H1 (cell line): ENCODE measurements around the gene LMNTD2. TPM values are rescaled to one million over a fixed set of nuclear protein-coding genes. Genes with fewer than 3 reads are reported as not detected.

Experiments used
- CTBP2 ChIP-seq: IDR thresholded peaks from 2 replicates; pipeline ENCODE4 v1.7.0; 2011; ENCODE audit warnings: borderline replicate concordance, mild to moderate bottlenecking, moderate library complexity, mixed read lengths, low read length; ENCODE audit not compliant: insufficient read depth, insufficient read length
- CTCF ChIP-seq, 3 experiments: IDR thresholded peaks; 1 replicate in 2 of 3; 2 replicates in 1 of 3; pipeline versions ENCODE4 v1.5.1 to v1.6.1; 2011; ENCODE audit warnings: low read length in 3 of 3, mild to moderate bottlenecking in 3 of 3, inconsistent platforms in 2 of 3, low read depth in 1 of 3, moderate library complexity in 1 of 3; ENCODE audit not compliant: insufficient read depth in 1 of 3; ENCODE audit errors: control extremely low read depth in 1 of 3
- E2F6 ChIP-seq: IDR thresholded peaks from 2 replicates; pipeline ENCODE4 v1.6.1; 2012; ENCODE audit warnings: inconsistent platforms
- FOSL1 ChIP-seq: IDR thresholded peaks from 2 replicates; pipeline ENCODE4 v1.6.1; 2011; ENCODE audit warnings: mild to moderate bottlenecking, low read depth, low read length, moderate library complexity; ENCODE audit not compliant: insufficient read depth
- GTF2F1 ChIP-seq: IDR thresholded peaks from 2 replicates; pipeline ENCODE4 v1.6.1; 2012; ENCODE audit warnings: low read depth, low read length, improper control_type of control experiment, borderline replicate concordance
- HDAC2 ChIP-seq, 2 experiments: fragments of 300-600 bp in 1 of 2; sonication (generic) in 1 of 2; IDR thresholded peaks; 2 replicates each; pipeline ENCODE4 v1.6.1; 2011 to 2012; ENCODE audit warnings: low read depth in 2 of 2, low read length in 2 of 2, mild to moderate bottlenecking in 2 of 2, moderate library complexity in 2 of 2, borderline replicate concordance in 1 of 2, inconsistent platforms in 1 of 2
- JUN ChIP-seq: IDR thresholded peaks from 2 replicates; pipeline ENCODE4 v1.6.1; 2011; ENCODE audit warnings: low read depth, mild to moderate bottlenecking, improper control_type of control experiment, low read length
- RAD21 ChIP-seq, 2 experiments: IDR thresholded peaks in 1 of 2; conservative IDR thresholded peaks in 1 of 2; 2 replicates each; pipeline ENCODE4 v1.6.1; 2011; ENCODE audit warnings: low read depth in 2 of 2, low read length in 2 of 2, improper control_type of control experiment in 1 of 2, inconsistent platforms in 1 of 2, mild to moderate bottlenecking in 1 of 2, moderate library complexity in 1 of 2
- RBBP5 ChIP-seq: IDR thresholded peaks from 2 replicates; pipeline ENCODE4 v1.7.1; 2012; ENCODE audit warnings: low read depth, mild to moderate bottlenecking, inconsistent platforms, low read length, moderate library complexity, borderline replicate concordance
- SUZ12 ChIP-seq: fragments of 200-600 bp; sonication (generic); IDR thresholded peaks from 2 replicates; pipeline ENCODE4 v1.6.1; 2012; ENCODE audit warnings: mild to moderate bottlenecking, inconsistent platforms, low read length, moderate library complexity, mixed read lengths
- polyA plus RNA-seq, 7 experiments: library from polyadenylated mRNA; depleted of rRNA in 3 of 7; stranded (reverse) in 5 of 7; unstranded in 2 of 7; fragments of >200 nt in 5 of 7; fragments of 200-250 nt in 2 of 7; gene quantifications; 1 replicate in 5 of 7; 2 replicates in 1 of 7; 4 replicates in 1 of 7; pipeline versions ENCODE4 v1.2.1 to v1.2.3, GENCODE V29; 2011 to 2013; ENCODE audit warnings: missing spikeins in 2 of 7, mixed read lengths in 2 of 7
- total RNA-seq: library from RNA; stranded (reverse); fragmentation: NEBNext Ultra II Directional; extraction: Animal tissue kit (Norgen Biotek cat#: 25700); gene quantifications from 2 replicates; pipeline ENCODE4 v1.2.1, GENCODE V29; 2021
- TF ChIP-seq, protein P1 (sequence below): IDR thresholded peaks from 2 replicates; pipeline ENCODE4 v1.6.1; 2012; ENCODE audit warnings: inconsistent platforms

Gene LMNTD2
- total and polyA plus RNA-seq, 2 of the 8 experiments (the other 6 are each of a cell fraction or from before 2014, with no cell fraction given) = 1.6 to 3.1 TPM

DNA sequence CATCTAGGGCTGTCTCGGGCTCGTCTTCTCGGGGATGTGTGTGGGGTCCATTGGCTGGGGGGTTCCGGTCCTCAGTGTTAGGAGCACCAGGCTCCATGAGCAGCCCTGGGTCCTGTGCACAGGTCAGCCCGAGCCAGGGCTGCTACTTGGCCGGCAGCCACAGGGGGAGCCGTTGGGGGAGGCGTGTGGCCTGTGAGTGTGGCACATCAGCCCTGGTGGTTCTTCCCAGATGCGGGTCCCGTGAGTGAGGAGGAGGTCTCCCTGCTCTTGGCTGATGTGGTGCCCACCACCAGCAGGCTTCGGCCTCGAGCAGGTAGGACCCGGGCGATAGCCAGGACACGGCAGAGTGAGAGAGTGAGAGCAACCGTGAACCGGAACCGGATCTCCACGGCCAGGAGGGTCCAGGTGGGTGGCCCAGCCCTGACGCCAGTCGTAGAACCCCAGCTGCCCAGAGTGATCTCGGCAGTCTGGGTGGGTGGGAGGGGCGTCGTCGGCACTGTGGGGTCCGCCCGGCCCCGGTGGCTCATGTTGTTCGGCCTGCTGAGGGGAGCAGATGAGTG is 36.7 kb upstream of the LMNTD2 start (continued):
- TF ChIP-seq SUZ12 (no peak), CTCF (IDR thresholded peaks at IDR 0.05; ENCODE audit: control extremely low read depth in 1 of 3, insufficient read depth in 1 of 3, low read depth in 1 of 3, low read length in 3 of 3) (peak; percentile 60 to 83 (median 76)), FOSL1 (no peak), CTBP2 (no peak), RBBP5 (no peak), JUN (no peak), GTF2F1 (no peak), RAD21 (IDR thresholded peaks at IDR 0.05 in 1 of 2, conservative IDR thresholded peaks at IDR 0.05 in 1 of 2; ENCODE audit: low read depth in 2 of 2, low read length in 2 of 2) (peak; percentile 27 to 52), E2F6 (no peak), HDAC2 (IDR thresholded peaks at IDR 0.05; ENCODE audit: borderline replicate concordance in 1 of 2, low read depth in 2 of 2, low read length in 2 of 2) (no peak)
- TF ChIP-seq, protein P1, sequence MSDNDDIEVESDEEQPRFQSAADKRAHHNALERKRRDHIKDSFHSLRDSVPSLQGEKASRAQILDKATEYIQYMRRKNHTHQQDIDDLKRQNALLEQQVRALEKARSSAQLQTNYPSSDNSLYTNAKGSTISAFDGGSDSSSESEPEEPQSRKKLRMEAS = peak; percentile 25; the same call in 1 of the 2 replicates
